Smooth muscle cell (in vitro differentiated cells): ENCODE data around the gene APEX1. TPM values are rescaled to one million over a fixed set of nuclear protein-coding genes. Genes with fewer than 3 reads are reported as not detected.

Experiments
- DNase-seq: peaks from one replicate; lab custom pipeline; 2025; ENCODE audit not compliant: unreplicated experiment; lab: John Stamatoyannopoulos, UW
- H2AFZ ChIP-seq: fragments of 200-600 bp; sonication (generic); 2 replicates; pipeline ENCODE4 v1.6.0; 2016; ENCODE audit warnings: antibody characterized with exemption, low read depth, mild to moderate bottlenecking
- H3F3A ChIP-seq: fragments of 200-600 bp; sonication (generic); 2 replicates; pipeline ENCODE4 v1.6.0; 2017; ENCODE audit warnings: antibody characterized with exemption, low read depth
- H3K27ac ChIP-seq: fragments of 200-600 bp; sonication (generic); 2 replicates; pipeline ENCODE4 v1.5.1; 2016; ENCODE audit warnings: low read depth, mild to moderate bottlenecking
- H3K27me3 ChIP-seq: fragments of 200-600 bp; sonication (generic); 2 replicates; pipeline ENCODE4 v1.6.1; 2016; ENCODE audit warnings: low read depth, mild to moderate bottlenecking
- H3K36me3 ChIP-seq: fragments of 200-600 bp; sonication (generic); 2 replicates; pipeline ENCODE4 v1.5.1; 2016; ENCODE audit warnings: low read depth
- H3K4me1 ChIP-seq: fragments of 200-600 bp; sonication (generic); 2 replicates; pipeline ENCODE4 v1.5.1; 2016; ENCODE audit warnings: low read depth
- H3K4me2 ChIP-seq: fragments of 200-600 bp; sonication (generic); 2 replicates; pipeline ENCODE4 v1.6.0; 2016; ENCODE audit warnings: mild to moderate bottlenecking
- H3K4me3 ChIP-seq: fragments of 200-600 bp; sonication (generic); 2 replicates; pipeline ENCODE4 v1.5.1; 2016; ENCODE audit warnings: mild to moderate bottlenecking
- H3K79me2 ChIP-seq: fragments of 200-600 bp; sonication (generic); 2 replicates; pipeline ENCODE4 v1.6.0; 2016; ENCODE audit warnings: low read depth, mild to moderate bottlenecking
- H3K9ac ChIP-seq: fragments of 200-600 bp; sonication (generic); 2 replicates; pipeline ENCODE4 v1.6.0; 2016; ENCODE audit warnings: low read depth
- H3K9me3 ChIP-seq: fragments of 200-600 bp; sonication (generic); replicated peaks from 2 replicates; pipeline ENCODE4 v1.5.1; 2016; ENCODE audit warnings: low read depth
- H4K20me1 ChIP-seq: fragments of 200-600 bp; sonication (generic); 2 replicates; pipeline ENCODE4 v1.6.0; 2016; ENCODE audit warnings: low read depth
- WGBS: methylation state at CpG from one replicate; pipeline ENCODE4 v1.1.7; 2016; ENCODE audit warnings: low lambda C conversion rate; 5-methylcytosine and 5-hydroxymethylcytosine counted together
- polyA plus RNA-seq: library from polyadenylated mRNA; unstranded; fragments of >200 nt; fragmentation: Nextera tagmentation; extraction: Ambion mirVana; gene quantifications from 2 replicates; pipeline ENCODE4 v1.2.1, GENCODE V29; 2016
- total RNA-seq: library from RNA; depleted of rRNA; stranded (reverse); fragments of >200 nt; gene quantifications from 2 replicates; pipeline ENCODE4 v1.2.3, GENCODE V29; 2014
- TF ChIP-seq, protein P1 (sequence below): fragments of 200-600 bp; sonication (generic); IDR thresholded peaks from 2 replicates; pipeline ENCODE4 v1.5.1; 2017; ENCODE audit warnings: borderline replicate concordance, mild to moderate bottlenecking, antibody characterized with exemption; ENCODE audit not compliant: insufficient read depth, poor library complexity, severe bottlenecking

APEX1 gene
- total and polyA plus RNA-seq, 2 experiments from 2014 or later, result 81.6 to 116 TPM

GRCh38 chr14:20427231-20428009, 27.6 kb upstream of the APEX1 start:
- Histone ChIP-seq H4K20me1 (no peaks in the 10 kb centered on the region), H3K9me3 (no peaks in the 10 kb centered on the region), H3K36me3 (no peaks in the 10 kb centered on the region), H3F3A (peaks cover 4% of the 10 kb centered on the region), H3K79me2 (no peaks in the 10 kb centered on the region), H3K27ac (peak overlapping the region; percentile 60), H3K4me3 (no peak overlapping the region), H3K4me2 (peak overlapping the region; percentile 77), H3K9ac (peak overlapping the region; percentile 13), H2AFZ (peak overlapping the region; percentile 89), H3K27me3 (no peaks in the 10 kb centered on the region), H3K4me1 (peaks cover 4% of the 10 kb centered on the region)
- WGBS, result 66% methylated on average over 5 of the region's 5 CpGs
- TF ChIP-seq, protein P1, sequence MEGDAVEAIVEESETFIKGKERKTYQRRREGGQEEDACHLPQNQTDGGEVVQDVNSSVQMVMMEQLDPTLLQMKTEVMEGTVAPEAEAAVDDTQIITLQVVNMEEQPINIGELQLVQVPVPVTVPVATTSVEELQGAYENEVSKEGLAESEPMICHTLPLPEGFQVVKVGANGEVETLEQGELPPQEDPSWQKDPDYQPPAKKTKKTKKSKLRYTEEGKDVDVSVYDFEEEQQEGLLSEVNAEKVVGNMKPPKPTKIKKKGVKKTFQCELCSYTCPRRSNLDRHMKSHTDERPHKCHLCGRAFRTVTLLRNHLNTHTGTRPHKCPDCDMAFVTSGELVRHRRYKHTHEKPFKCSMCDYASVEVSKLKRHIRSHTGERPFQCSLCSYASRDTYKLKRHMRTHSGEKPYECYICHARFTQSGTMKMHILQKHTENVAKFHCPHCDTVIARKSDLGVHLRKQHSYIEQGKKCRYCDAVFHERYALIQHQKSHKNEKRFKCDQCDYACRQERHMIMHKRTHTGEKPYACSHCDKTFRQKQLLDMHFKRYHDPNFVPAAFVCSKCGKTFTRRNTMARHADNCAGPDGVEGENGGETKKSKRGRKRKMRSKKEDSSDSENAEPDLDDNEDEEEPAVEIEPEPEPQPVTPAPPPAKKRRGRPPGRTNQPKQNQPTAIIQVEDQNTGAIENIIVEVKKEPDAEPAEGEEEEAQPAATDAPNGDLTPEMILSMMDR, result no peak
- DNase-seq, result no peak

GRCh38 chr14:20428010-20428365, 27.0 kb upstream of the APEX1 start:
- TF ChIP-seq, protein P1, result no peak
- no peaks in the 10 kb centered on the region for H4K20me1 ChIP-seq
- H3F3A ChIP-seq, result peaks cover 4% of the 10 kb centered on the region
- DNase-seq, result no peak
- H3K4me2 ChIP-seq, result no peak overlapping the region
- peaks cover 4% of the 10 kb centered on the region for H3K4me1 ChIP-seq
- no peaks in the 10 kb centered on the region for H3K27me3 ChIP-seq
- H2AFZ ChIP-seq, result peak overlapping the region; percentile 89
- WGBS, result 87% methylated on average over 5 of the region's 5 CpGs
- H3K9ac ChIP-seq, result no peak overlapping the region
- H3K79me2 ChIP-seq, result no peaks in the 10 kb centered on the region
- H3K36me3 ChIP-seq, result no peaks in the 10 kb centered on the region
- no peak overlapping the region for H3K4me3 ChIP-seq
- no peaks in the 10 kb centered on the region for H3K9me3 ChIP-seq
- no peak overlapping the region for H3K27ac ChIP-seq

GRCh38 chr14:20428802-20429201, 26.2 kb upstream of the APEX1 start:
- Histone ChIP-seq H3K9ac (no peak overlapping the region), H3F3A (peaks cover 4% of the 10 kb centered on the region), H4K20me1 (no peaks in the 10 kb centered on the region), H3K36me3 (no peaks in the 10 kb centered on the region), H3K4me2 (no peak overlapping the region), H3K79me2 (no peaks in the 10 kb centered on the region), H3K27me3 (no peaks in the 10 kb centered on the region), H3K4me1 (peaks cover 4% of the 10 kb centered on the region), H3K4me3 (no peak overlapping the region), H3K9me3 (no peaks in the 10 kb centered on the region), H3K27ac (no peak overlapping the region), H2AFZ (no peak overlapping the region)
- WGBS, result 79% methylated on average over 5 of the region's 5 CpGs
- no peak for DNase-seq
- TF ChIP-seq, protein P1, result no peak
